T47D (cell line): ENCODE measurements around the gene HOXA9.

Experiments
- DNase-seq, 2 experiments: peaks; one replicate each; pipeline versions ENCODE4 v3.0.0 to v3.0.0-alpha.2; 2011 to 2012; ENCODE audit warnings: low read depth in 1 of 2, low spot score in 1 of 2
- JUND ChIP-seq: IDR thresholded peaks from 2 replicates; pipeline ENCODE4 v1.6.1; 2012; ENCODE audit warnings: low read depth
- in situ Hi-C: cut with HindIII; loops from 2 replicates; pipeline ENCODE4 v1.10.0; 2016; ENCODE audit warnings: low sequenced_read_pairs, low pct_unique_long_range_greater_than_20kb

The HOXA9 gene

DNA sequence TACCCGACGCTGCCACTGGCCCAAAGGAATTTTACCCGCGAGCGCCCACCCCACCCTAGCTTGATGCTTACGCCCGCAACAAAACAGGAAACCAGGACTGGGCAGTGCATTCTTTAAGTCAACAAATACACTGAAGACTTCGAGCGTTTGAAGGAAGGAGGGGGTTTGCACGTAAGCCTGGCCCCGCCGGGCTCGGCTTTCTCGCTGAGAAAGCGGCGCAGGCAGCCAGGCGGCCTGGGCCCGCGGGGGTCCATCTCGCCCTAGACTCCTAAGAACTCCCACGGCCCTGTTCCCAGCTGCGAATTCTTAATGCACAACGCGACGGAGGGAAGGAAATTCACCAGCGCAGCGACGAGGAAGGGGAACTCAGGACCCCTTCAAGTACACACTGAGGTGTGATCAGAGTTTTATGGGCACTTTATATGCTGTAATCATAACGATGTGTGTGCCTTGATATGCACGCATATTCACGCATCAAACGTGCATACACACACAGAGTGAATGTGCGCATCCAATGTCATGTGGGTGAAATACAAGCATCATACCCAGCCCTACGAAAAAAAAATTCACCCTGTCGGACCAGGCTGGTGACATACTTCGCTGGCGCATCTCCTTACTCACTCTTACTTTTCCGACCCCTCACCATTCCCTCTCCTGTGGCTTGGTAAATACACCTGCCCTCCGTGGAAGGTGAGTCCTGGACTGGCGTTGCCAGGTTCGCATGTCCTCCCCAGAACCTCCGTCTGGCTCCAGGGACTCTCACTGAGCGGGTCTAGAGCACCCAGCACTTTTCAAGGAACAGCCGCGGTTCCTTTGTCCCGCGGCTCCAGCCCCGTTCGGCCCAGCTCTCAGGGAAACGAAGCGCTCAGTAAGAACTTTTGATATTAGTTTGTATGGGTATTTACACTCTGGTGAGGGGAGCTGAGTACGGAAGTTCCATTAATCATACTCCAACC is 40.3 kb upstream of the HOXA9 start:
- in situ Hi-C loops, result no loop called here
- no peak for DNase-seq
- TF ChIP-seq JUND, result no peak

DNA sequence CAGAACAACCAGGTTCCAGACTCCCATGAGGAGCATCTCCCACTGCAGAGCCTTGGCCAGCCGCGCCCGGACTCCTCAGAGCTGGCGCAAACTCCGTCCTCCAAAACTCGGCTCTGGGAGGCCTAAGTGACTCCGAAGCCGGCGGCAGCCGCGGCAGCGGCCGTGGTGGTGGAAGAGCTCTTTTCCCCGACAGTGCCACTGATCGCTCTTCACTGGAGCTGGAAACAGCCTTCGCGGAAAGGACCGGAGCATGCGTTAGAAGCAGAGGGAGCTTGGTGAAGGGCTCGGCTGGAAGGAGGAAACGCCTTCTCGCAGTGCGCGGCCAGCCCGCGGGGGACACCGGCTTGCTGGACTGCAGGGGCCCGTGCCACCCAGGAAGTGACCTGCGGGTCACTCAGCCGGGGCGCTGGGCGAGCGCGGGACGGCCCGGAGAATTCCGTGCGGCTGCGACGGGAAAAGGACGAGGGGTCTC is 39.5 kb upstream of the HOXA9 start:
- in situ Hi-C loops, result no loop called here
- no peak for TF ChIP-seq JUND
- no peak for DNase-seq

- no peak for TF ChIP-seq JUND
- in situ Hi-C loops, result no loop called here
- no peak for DNase-seq
Measured at GRCh38 chr7:27203964-27204594, 38.7 kb upstream of the HOXA9 start.

- in situ Hi-C loops, result no loop called here
- no peak for TF ChIP-seq JUND
- DNase-seq, result no peak
Measured at GRCh38 chr7:27203365-27203953, 38.1 kb upstream of the HOXA9 start.

- in situ Hi-C loops, result no loop called here
- DNase-seq, result no peak
- TF ChIP-seq JUND, result no peak
Measured at GRCh38 chr7:27202862-27203134, 37.5 kb upstream of the HOXA9 start.

GRCh38 chr7:27202018-27202861 is 36.9 kb upstream of the HOXA9 start:
- in situ Hi-C loops, result no loop called here
- TF ChIP-seq JUND, result no peak
- DNase-seq, result no peak

DNA sequence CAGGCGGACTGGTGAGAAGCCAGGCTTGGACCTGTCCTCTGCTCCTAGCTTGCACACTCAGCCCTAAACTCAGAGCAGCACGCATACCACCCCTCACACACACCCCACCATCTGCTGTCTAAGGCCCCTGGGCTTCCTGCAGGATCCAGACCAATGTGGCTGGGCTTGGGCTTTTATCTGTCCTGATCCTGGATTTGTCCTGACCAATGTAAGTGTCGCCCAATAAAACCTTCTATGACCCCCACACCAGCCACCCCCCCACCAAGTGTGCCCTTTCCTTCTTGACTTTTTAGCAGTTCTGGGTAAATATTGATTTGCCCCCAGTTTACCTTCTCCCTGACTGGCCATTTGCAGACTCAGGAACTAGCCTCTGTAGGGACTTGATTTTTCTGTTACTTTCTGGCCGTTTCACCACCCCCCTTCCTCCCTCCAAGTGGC is 36.3 kb upstream of the HOXA9 start:
- TF ChIP-seq JUND, result no peak
- no peak for DNase-seq
- in situ Hi-C loops, result no loop called here

DNA sequence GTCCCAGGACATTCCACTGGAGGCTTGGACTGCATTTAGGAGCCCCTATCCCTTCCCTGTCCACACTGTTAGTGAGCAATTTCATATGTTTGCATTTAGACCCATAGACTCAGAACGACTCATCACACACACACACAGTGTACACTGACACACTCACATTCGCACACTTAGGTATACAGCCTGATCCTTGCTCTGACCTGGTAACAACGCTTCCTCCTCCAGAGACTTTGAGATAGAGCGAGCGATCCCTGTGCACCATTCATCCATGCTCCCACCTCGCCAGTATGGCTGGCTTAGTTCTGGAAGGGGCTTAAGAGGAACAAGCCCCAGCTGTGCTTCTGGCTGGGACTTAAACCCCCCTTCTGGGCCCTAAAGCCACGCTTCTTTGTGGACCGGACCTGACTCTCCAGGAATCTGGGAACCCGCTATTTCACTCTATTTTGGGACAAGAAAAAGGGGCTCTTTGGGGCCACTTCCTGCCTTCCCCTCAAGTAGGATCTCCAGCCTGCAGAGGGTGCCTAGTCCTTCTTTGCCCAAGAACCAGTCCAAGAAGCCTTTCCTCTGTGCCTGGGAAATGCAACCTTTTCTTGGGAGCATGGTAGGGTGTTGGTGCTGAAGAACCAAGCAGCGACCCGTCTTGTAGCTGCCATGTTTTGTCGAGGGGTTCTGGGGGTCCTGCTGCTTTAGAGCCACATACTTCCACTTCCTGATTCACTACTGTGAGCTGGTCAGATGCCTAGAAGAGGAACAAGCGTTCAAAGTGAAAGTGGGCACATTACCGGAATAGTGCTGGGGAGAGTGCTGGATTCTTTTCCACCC is 35.6 kb upstream of the HOXA9 start:
- no peak for DNase-seq
- in situ Hi-C loops, result no loop called here
- no peak for TF ChIP-seq JUND

- in situ Hi-C loops, result no loop called here
- no peak for DNase-seq
- no peak for TF ChIP-seq JUND
Measured at GRCh38 chr7:27199849-27200760, 34.8 kb upstream of the HOXA9 start, which contains the start of gene HOXA13. HOXA13 (minus strand) TSS chr7:27200091; CDS start chr7:27200077, 14 bp downstream.

DNA sequence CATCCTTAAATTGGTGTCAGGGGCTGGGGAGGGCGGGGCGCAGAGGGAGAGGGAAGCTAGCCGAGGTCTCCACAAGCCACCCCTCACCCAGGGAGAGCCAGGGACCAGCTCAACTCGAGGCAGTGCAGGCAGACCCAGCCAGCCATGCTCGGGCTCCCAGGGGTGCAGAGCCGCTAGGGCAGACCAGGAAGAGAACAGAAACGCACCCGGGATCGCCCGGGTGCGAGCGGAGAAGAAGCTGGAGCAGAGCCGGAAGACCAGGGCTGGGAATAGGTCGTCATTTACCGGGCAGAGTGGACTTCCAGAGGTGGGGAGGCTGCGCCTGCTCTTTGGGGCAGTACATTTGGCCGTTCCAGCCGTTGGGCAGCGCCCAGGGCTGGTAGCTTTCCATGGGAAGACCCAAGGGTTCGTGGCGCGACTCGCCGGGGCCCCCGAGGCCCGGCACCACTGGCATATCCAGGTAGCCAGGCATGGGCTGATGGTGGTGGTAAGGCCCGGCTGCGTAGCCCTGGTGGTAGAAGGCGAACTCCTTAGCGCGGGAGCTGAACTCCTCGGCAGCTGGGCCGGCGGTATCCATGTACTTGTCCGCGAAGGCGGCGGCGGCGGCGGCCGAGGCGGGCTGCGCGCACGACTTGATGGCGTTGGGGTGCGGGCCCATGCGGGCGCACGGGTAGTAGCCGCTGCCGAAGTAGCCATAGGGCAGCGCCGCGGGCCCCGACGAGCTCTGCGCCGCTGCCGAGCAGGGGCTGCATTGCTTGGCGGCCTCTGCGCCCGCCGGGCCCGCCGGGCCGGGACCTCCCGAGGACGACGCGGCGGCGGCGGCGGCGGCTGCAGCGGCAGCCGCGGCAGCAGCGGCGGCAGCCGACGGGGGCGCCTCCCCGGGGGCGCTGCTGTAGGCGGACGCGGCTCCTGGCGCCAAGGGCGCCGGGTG is 33.8 kb upstream of the HOXA9 start:
- TF ChIP-seq JUND, result no peak
- in situ Hi-C loops, result no loop called here
- no peak for DNase-seq
